Activated T-helper 17 cell treated with anti-CD3 and anti-CD28 coated beads, Interleukin-2, amount 50 U/mL, for 72 hours (primary cell): ENCODE results near the gene OR13J1. TPM values are rescaled to one million over a fixed set of nuclear protein-coding genes. Genes with fewer than 3 reads are reported as not detected.
A peak's percentile ranks its signal among the peaks of the same experiment; 100 is the strongest.

Experiments used
- ATAC-seq: fragments of 150-1000 bp; cut with Tn5 transposase; replicated peaks from 2 replicates; pipeline ENCODE4 v1.10.0; 2021; ENCODE audit warnings: mild to moderate bottlenecking, moderate library complexity
- H3K27ac Mint-ChIP-seq: one replicate; pipeline ENCODE4 v1.8.0; 2022; ENCODE audit warnings: mixed read lengths
- H3K27me3 Mint-ChIP-seq: one replicate; pipeline ENCODE4 v1.8.0; 2022; ENCODE audit warnings: mixed read lengths
- H3K36me3 Mint-ChIP-seq: one replicate; pipeline ENCODE4 v1.8.0; 2022; ENCODE audit warnings: low read depth, mild to moderate bottlenecking, mixed read lengths
- H3K4me1 Mint-ChIP-seq: one replicate; pipeline ENCODE4 v1.8.0; 2022; ENCODE audit warnings: mixed read lengths
- H3K4me3 Mint-ChIP-seq: one replicate; pipeline ENCODE4 v1.8.0; 2022; ENCODE audit warnings: mild to moderate bottlenecking, mixed read lengths
- H3K9me3 Mint-ChIP-seq: one replicate; pipeline ENCODE4 v1.8.0; 2022; ENCODE audit warnings: mixed read lengths
- total RNA-seq, 2 donors: library from RNA; stranded (reverse); gene quantifications; one replicate each; pipeline ENCODE4 v1.2.3, GENCODE V29; 2022

Gene OR13J1
- total RNA-seq, 2 donors from 2014 or later = not detected

GRCh38 chr9:35839926-35840325, 30.3 kb downstream of the OR13J1 start:
- Mint-ChIP-seq H3K9me3 (no peaks in the 10 kb centered on the region), H3K27me3 (no peaks in the 10 kb centered on the region), H3K27ac (peak overlapping the region; percentile 51), H3K36me3 (no peaks in the 10 kb centered on the region), H3K4me3 (no peak overlapping the region), H3K4me1 (peaks cover 5% of the 10 kb centered on the region)
- ATAC-seq = no peak

- H3K9me3 Mint-ChIP-seq = no peaks in the 10 kb centered on the region
- H3K4me3 Mint-ChIP-seq = no peak overlapping the region
- ATAC-seq = no peak
- no peaks in the 10 kb centered on the region for H3K36me3 Mint-ChIP-seq
- no peaks in the 10 kb centered on the region for H3K4me1 Mint-ChIP-seq
- peak overlapping the region; percentile 22 for H3K27ac Mint-ChIP-seq
- no peaks in the 10 kb centered on the region for H3K27me3 Mint-ChIP-seq
These were observed 33.6 kb downstream of the OR13J1 start for GRCh38 chr9:35836595-35836994.

- no peaks in the 10 kb centered on the region for H3K4me1 Mint-ChIP-seq
- no peaks in the 10 kb centered on the region for H3K36me3 Mint-ChIP-seq
- no peaks in the 10 kb centered on the region for H3K9me3 Mint-ChIP-seq
- no peaks in the 10 kb centered on the region for H3K27me3 Mint-ChIP-seq
- H3K27ac Mint-ChIP-seq = peak overlapping the region; percentile 22
- ATAC-seq = no peak
- H3K4me3 Mint-ChIP-seq = no peak overlapping the region
These were observed 34.4 kb downstream of the OR13J1 start for GRCh38 chr9:35835766-35836165.

GRCh38 chr9:35835216-35835632, 35.0 kb downstream of the OR13J1 start:
- no peak for ATAC-seq
- no peaks in the 10 kb centered on the region for H3K9me3 Mint-ChIP-seq
- H3K27me3 Mint-ChIP-seq = no peaks in the 10 kb centered on the region
- H3K36me3 Mint-ChIP-seq = no peaks in the 10 kb centered on the region
- H3K27ac Mint-ChIP-seq = no peak overlapping the region
- H3K4me1 Mint-ChIP-seq = peaks cover under 1% of the 10 kb centered on the region
- H3K4me3 Mint-ChIP-seq = no peak overlapping the region

GRCh38 chr9:35834260-35835215, 35.7 kb downstream of the OR13J1 start:
- H3K27me3 Mint-ChIP-seq = no peaks in the 10 kb centered on the region
- H3K4me3 Mint-ChIP-seq = no peak overlapping the region
- H3K4me1 Mint-ChIP-seq = peaks cover 7% of the 10 kb centered on the region
- no peaks in the 10 kb centered on the region for H3K9me3 Mint-ChIP-seq
- H3K36me3 Mint-ChIP-seq = no peaks in the 10 kb centered on the region
- ATAC-seq = no peak
- peak overlapping the region; percentile 17 for H3K27ac Mint-ChIP-seq

GRCh38 chr9:35832814-35833213, 37.4 kb downstream of the OR13J1 start:
- no peaks in the 10 kb centered on the region for H3K9me3 Mint-ChIP-seq
- no peak for ATAC-seq
- no peaks in the 10 kb centered on the region for H3K36me3 Mint-ChIP-seq
- H3K4me3 Mint-ChIP-seq = no peak overlapping the region
- no peaks in the 10 kb centered on the region for H3K27me3 Mint-ChIP-seq
- H3K4me1 Mint-ChIP-seq = peaks cover 17% of the 10 kb centered on the region
- H3K27ac Mint-ChIP-seq = peak overlapping the region; percentile 23

GRCh38 chr9:35831040-35831439, 39.2 kb downstream of the OR13J1 start:
- peaks cover 17% of the 10 kb centered on the region for H3K4me1 Mint-ChIP-seq
- ATAC-seq = no peak
- no peak overlapping the region for H3K27ac Mint-ChIP-seq
- H3K36me3 Mint-ChIP-seq = no peaks in the 10 kb centered on the region
- no peak overlapping the region for H3K4me3 Mint-ChIP-seq
- H3K27me3 Mint-ChIP-seq = no peaks in the 10 kb centered on the region
- H3K9me3 Mint-ChIP-seq = no peaks in the 10 kb centered on the region

- Mint-ChIP-seq H3K36me3 (no peaks in the 10 kb centered on the region), H3K9me3 (no peaks in the 10 kb centered on the region), H3K27ac (peak overlapping the region; percentile 77), H3K27me3 (no peaks in the 10 kb centered on the region), H3K4me3 (peak overlapping the region; percentile 96), H3K4me1 (peaks cover 17% of the 10 kb centered on the region)
- no peak for ATAC-seq
These were observed 40.5 kb downstream of the OR13J1 start for GRCh38 chr9:35829764-35830096.

- Mint-ChIP-seq H3K36me3 (no peaks in the 10 kb centered on the region), H3K4me1 (peaks cover 17% of the 10 kb centered on the region), H3K4me3 (peak within 1 kb of the TSS; percentile 96), H3K27ac (peak within 1 kb of the TSS; percentile 96), H3K9me3 (no peaks in the 10 kb centered on the region), H3K27me3 (no peaks in the 10 kb centered on the region)
- ATAC-seq = peak; percentile 96
These were observed 41.0 kb downstream of the OR13J1 start, which contains the start of gene TMEM8B for GRCh38 chr9:35829084-35829763. Gene TMEM8B, plus strand, starts transcription at chr9:35829228. Its CDS starts 220 bp downstream, at chr9:35829448.

- H3K9me3 Mint-ChIP-seq = no peaks in the 10 kb centered on the region
- peak; percentile 15 for ATAC-seq
These were observed 41.5 kb downstream of the OR13J1 start, which contains the start of gene FAM221B for GRCh38 chr9:35828716-35829083. Gene FAM221B, minus strand, starts transcription at chr9:35828732. Its CDS starts 2,571 bp downstream, at chr9:35826161.

GRCh38 chr9:35827486-35827885, 42.7 kb downstream of the OR13J1 start:
- H3K9me3 Mint-ChIP-seq = no peaks in the 10 kb centered on the region
- peak overlapping the region; percentile 96 for H3K4me3 Mint-ChIP-seq
- H3K27ac Mint-ChIP-seq = peak overlapping the region; percentile 96
- ATAC-seq = no peak
- H3K4me1 Mint-ChIP-seq = peaks cover 17% of the 10 kb centered on the region
- no peaks in the 10 kb centered on the region for H3K36me3 Mint-ChIP-seq
- no peaks in the 10 kb centered on the region for H3K27me3 Mint-ChIP-seq

More at GRCh38 chr9:35828716-35829083, 41.5 kb downstream of the OR13J1 start, which contains the start of gene FAM221B:
- Mint-ChIP-seq H3K27me3 (no peaks in the 10 kb centered on the region), H3K27ac (peak within 1 kb of the TSS; percentile 96), H3K36me3 (no peaks in the 10 kb centered on the region), H3K4me1 (peaks cover 17% of the 10 kb centered on the region), H3K4me3 (peak within 1 kb of the TSS; percentile 96)

- no peaks in the 10 kb centered on the region for H3K36me3 Mint-ChIP-seq
- H3K4me1 Mint-ChIP-seq = peaks cover 17% of the 10 kb centered on the region
- H3K9me3 Mint-ChIP-seq = no peaks in the 10 kb centered on the region
- peak; percentile 39 for ATAC-seq
- H3K27ac Mint-ChIP-seq = peak overlapping the region; percentile 4
- H3K4me3 Mint-ChIP-seq = no peak overlapping the region
- H3K27me3 Mint-ChIP-seq = no peaks in the 10 kb centered on the region
These were observed 44.0 kb downstream of the OR13J1 start for GRCh38 chr9:35826071-35826701.

- H3K27me3 Mint-ChIP-seq = no peaks in the 10 kb centered on the region
- no peak for ATAC-seq
- no peaks in the 10 kb centered on the region for H3K36me3 Mint-ChIP-seq
- H3K9me3 Mint-ChIP-seq = no peaks in the 10 kb centered on the region
- no peak overlapping the region for H3K4me3 Mint-ChIP-seq
- H3K4me1 Mint-ChIP-seq = no peaks in the 10 kb centered on the region
- no peak overlapping the region for H3K27ac Mint-ChIP-seq
These were observed 47.3 kb downstream of the OR13J1 start for GRCh38 chr9:35822926-35823325.

- no peak overlapping the region for H3K4me3 Mint-ChIP-seq
- ATAC-seq = no peak
- H3K27me3 Mint-ChIP-seq = no peaks in the 10 kb centered on the region
- peak overlapping the region; percentile 13 for H3K27ac Mint-ChIP-seq
- no peaks in the 10 kb centered on the region for H3K36me3 Mint-ChIP-seq
- no peaks in the 10 kb centered on the region for H3K4me1 Mint-ChIP-seq
- H3K9me3 Mint-ChIP-seq = no peaks in the 10 kb centered on the region
These were observed 50.1 kb downstream of the OR13J1 start for GRCh38 chr9:35820076-35820475.
